Inferior parietal cortex (tissue), 1 donor: ENCODE data around the gene HSFX1.
"Not testable (repeated sequence)": the region's sequence is repeated elsewhere in the genome, so short reads cannot be mapped to it uniquely, and the experiment has no call there.

Source experiments
- DNase-seq: peaks from one replicate; pipeline ENCODE4 v3.0.0-alpha.2; 2016; ENCODE audit errors: extremely low spot score

The HSFX1 gene

DNA sequence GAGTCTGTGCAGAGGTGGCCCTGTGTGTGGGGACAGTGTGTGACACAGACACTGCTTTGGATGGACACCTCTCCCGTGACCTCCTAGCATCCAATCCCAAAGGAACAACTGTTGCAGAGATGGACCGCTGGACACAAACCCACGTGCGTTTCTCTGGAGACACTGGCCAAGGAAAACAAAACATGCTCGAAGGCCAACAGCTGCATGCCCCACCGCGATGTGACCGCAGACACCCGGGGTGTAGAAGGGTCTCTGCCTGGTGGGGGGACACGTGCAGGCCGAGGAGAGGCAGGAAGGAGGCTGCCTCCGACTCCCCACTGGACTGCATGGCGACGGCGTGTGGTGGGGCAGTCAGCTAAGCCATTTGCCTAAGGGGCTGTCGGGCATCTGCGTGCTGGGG, at the start of gene HSFX1:
TSS of gene HSFX1 (plus strand) at position 301 of the 400 bp plus-strand sequence. CDS start 614 bp downstream, outside the sequence.
- not testable (repeated sequence) for DNase-seq

- not testable (repeated sequence) for DNase-seq
Measured at GRCh38 chrX:149727308-149727707, 46.6 kb upstream of the HSFX1 start.

DNA sequence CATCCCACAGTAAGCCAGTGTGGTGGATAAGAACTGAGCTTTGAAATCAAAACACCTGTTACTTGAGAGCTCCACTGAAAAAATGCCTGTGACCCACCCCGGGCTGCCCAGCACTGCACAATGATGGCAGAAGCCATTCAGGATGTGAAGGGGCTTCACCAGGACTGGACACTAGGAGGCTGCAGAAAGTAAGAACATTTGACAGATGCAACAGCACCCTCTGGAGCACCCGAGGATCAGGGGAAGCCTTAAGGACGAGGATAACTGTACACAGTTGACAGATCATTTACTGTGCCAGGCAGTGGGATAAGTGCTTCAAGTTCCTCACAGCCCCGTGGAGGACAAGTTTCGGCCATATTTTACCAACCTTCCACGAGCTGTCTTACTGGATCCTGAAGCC, 31.6 kb upstream of the HSFX1 start:
- DNase-seq, result not testable (repeated sequence)

DNA sequence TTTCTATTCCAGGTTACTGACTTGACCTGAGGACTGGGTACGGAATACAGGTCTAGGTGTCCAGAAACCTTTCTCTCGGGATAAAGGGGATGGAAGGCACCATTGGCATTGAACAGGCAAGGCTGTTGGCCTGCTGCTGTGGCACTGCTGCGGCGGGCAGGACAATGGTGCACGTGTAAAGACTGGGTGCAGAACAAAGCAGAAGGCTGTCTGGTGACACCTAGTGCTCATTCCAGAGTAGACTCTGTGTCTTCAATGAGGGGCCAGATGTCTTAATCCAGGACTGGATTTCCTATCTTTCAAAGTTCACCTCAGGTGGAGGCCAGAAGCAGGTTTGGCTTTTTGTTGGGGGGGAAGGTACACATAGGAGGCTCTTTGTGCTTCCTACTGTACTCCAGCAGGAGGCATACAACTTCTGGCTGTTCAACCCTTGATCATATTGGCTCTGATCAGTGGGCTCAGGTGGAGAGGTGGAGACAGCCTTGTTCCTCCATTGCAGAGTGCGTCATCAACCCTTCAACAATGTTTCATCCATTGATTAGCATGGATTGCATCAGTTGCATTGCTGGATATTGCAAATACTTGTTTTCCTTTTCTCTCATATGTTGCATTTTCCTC, 27.4 kb upstream of the HSFX1 start:
- DNase-seq, result not testable (repeated sequence)

GRCh38 chrX:149757206-149758067, 16.4 kb upstream of the HSFX1 start:
- DNase-seq, result no peak

GRCh38 chrX:149758068-149758714, 15.7 kb upstream of the HSFX1 start:
- no peak for DNase-seq

GRCh38 chrX:149758715-149759078, 15.2 kb upstream of the HSFX1 start:
- DNase-seq, result not testable (repeated sequence)

DNA sequence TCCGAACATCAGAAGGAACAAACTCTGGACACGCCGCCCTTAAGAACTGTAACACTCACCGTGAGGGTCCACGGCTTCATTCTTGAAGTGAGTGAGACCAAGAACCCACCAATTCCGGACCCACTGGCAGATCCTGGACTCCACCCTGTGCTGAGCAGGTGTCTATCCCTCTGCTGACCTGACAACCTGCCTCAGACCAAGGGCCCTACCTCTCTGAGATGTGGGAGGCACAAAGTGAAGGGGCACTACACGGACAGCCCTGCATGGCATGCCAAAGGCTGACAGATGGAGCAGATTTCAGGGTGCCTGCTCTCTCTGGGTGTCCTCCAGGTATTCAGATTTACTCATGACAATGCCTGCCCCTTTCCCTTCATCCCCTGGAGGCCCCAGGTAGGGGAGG, 14.0 kb upstream of the HSFX1 start:
- no peak for DNase-seq

DNA sequence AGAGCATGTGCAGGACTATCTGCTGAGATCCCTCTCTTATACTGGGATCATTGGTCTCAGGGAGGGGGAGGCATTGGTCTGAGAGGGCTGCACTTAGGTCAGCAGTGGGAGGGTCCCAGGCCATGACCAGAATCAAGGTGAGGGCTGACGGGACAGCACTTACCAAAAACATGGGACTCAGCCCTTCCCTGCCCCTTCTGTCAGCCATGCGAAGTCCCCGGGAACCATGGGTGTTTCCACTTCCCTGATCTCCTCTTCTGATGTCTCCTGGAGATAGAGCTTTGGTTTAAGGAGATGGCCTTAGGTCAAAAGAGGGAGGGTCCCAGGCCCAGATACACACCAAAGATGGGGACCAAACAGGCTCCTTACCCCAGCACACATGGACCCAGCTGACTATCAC, 12.9 kb upstream of the HSFX1 start:
- DNase-seq, result no peak

- not testable (repeated sequence) for DNase-seq
Measured at GRCh38 chrX:149761858-149762674, 11.8 kb upstream of the HSFX1 start.

- no peak for DNase-seq
Measured at GRCh38 chrX:149762696-149763614, 10.9 kb upstream of the HSFX1 start.

DNA sequence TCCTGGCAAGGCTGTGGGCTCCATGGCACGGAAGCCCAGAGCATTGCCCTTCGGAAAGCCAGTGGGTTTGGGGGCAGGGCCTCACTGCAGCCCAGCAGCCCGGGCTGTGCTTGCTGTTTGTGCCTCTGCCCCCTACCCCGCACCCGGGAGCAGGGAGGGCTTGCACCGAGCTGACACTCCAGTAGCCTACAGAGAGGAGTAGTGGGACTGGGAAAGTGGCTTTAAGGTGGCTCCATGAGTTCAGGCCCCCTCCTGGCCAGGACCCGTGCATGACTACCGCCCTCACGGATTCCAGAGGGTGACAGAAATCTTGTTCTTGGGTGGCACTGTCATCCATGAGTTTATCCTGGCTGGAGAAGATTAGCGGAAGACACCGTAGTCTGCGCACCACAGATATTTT, 3.5 kb upstream of the HSFX1 start:
- not testable (repeated sequence) for DNase-seq

GRCh38 chrX:149773026-149773425, 842 bp upstream of the HSFX1 start:
- DNase-seq, result not testable (repeated sequence)

DNA sequence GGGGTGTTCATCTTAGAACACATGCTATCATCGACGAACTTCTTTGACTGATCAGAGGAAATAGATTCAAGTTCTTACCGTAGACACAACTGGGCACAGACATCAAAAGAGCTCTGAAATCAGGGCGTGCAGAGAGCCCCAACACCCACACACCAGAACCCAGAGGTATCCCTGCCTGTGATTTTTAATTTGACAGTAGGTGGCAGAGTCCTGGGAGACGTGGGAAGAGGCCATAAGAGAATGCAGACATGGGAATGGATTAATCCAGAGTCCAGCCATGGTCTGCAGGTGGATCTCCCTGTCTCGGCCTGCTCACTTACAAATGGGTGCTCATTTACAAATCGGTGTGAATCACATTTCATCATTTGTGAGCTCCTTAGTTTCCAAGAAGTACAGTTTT, 4.1 kb downstream of the HSFX1 start:
- not testable (repeated sequence) for DNase-seq

- DNase-seq, result not testable (repeated sequence)
Measured at GRCh38 chrX:149781727-149782126, 7.9 kb downstream of the HSFX1 start, which contains the start of gene MAGEA9. Gene MAGEA9 (plus strand): TSS chrX:149781930. CDS start chrX:149786211, 4,281 bp downstream.

DNA sequence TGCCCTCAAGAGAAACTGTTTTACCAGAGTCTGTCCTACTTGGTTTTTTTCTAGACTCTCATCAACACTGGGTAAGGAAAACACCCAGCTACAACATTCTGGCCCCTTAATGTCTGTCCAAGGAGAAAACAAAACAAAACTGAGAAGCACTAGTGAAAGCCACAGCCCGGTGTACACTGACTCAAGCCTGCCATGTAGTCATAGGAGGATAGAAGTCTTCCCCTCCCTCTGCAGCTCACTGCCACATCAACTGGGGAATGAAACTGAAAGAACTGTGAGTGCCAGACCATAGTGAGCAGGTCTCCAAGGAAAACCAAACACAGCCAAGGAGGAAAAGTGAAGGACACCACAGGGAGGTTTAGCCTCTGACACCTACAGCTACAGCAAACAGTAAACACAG, 21.7 kb downstream of the HSFX1 start:
- DNase-seq, result not testable (repeated sequence)

DNA sequence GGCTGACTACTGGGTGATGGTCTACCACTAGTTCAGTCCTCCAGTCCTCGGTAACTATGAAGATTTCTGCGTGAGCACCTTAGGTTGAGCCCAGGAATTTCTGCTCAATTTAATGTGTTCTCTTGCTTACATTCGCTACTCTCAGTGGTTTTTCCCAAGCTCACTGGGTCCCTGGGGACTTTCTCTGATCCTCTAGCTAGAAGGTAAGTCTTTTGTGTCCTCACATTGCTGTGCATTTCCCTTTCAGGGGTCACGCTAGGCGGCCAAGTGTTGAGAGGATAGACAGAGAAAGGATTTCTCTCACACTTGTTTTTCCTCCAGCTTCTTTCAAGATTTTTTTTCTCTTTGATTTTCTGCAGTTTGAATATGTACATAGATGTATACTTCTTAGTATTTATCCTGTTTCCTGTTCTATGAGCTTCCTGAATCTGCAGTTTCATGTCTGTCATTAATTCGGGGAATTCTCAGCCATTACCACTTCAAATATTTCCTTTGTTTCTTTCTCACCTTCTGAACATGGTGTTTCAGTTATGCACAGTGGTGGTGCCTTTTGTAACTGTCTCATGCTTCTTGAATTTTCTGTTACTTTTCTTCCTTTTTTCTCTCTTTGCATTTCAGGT, 25.3 kb downstream of the HSFX1 start:
- DNase-seq, result no peak

DNA sequence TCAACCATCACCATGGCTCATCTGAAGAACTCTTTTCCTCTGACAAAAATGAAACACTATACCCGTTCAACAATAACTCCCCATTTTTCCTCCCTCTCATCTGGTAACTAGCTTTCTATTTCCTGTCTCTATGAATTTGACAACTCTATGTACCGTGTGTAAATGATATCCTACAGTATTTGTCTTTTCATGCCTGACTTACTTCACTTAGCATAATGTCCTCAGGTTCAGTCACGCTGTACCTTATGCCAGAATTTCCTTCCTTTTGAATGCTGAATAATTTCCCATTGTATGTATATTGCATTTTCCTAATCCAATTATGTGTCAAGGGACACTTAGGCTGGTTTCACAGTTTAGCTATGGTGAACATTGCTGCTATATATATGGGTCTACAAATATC, 26.1 kb downstream of the HSFX1 start:
- no peak for DNase-seq

GRCh38 chrX:149803458-149804062, 29.7 kb downstream of the HSFX1 start:
- DNase-seq, result no peak

- no peak for DNase-seq
Measured at GRCh38 chrX:149804102-149804501, 30.2 kb downstream of the HSFX1 start.
